Measurements from ENCODE around the gene SALL1.

SALL1 gene

DNA sequence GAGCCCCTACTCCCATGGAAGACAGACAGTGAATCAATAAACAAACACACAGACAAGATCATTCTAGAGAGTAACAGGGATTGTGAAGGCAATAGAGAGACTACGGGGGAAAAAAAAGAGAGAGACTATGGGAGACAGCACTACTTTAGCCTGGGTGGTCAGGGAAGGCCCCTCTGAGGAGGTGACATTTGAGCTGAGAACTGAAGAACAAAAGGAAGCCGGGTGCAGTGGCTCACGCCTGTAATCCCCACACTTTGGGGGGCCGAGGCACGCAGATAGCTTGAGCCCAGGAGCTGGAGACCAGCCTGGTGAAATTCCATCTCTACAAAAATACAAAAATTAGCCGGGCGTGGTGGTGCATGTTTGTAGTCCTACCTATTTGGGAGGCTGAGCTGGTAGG lies 29.2 kb downstream of the SALL1 start:
- Histone ChIP-seq H3K36me3 (ENCODE audit: insufficient read depth, insufficient read length, low read length) (no peaks in the 10 kb centered on the region), H3K4me1 (ENCODE audit: insufficient read depth, insufficient read length) (peaks cover 3% of the 10 kb centered on the region), H3K4me3 (ENCODE audit: insufficient read length, low read depth) (no peak overlapping the region), H3K27me3 (ENCODE audit: insufficient read depth, insufficient read length) (no peaks in the 10 kb centered on the region), H3K9ac (ENCODE audit: insufficient read length, low read depth) (no peak overlapping the region), H3K9me3 (ENCODE audit: insufficient read depth, low read length) (no peaks in the 10 kb centered on the region; the same call in 1 of the 2 replicates)
- no peak for DNase-seq (ENCODE audit: low read depth, low spot score)
- no peak for TF ChIP-seq SUZ12 (IDR thresholded peaks at IDR 0.05; ENCODE audit: extremely low read depth, insufficient read depth, insufficient read length)
- no peak for TF ChIP-seq YY1 (IDR thresholded peaks at IDR 0.05; ENCODE audit: insufficient read depth, insufficient read length)
- TF ChIP-seq ZNF274 (IDR thresholded peaks at IDR 0.05; ENCODE audit: low read depth, low read length), result no peak

DNA sequence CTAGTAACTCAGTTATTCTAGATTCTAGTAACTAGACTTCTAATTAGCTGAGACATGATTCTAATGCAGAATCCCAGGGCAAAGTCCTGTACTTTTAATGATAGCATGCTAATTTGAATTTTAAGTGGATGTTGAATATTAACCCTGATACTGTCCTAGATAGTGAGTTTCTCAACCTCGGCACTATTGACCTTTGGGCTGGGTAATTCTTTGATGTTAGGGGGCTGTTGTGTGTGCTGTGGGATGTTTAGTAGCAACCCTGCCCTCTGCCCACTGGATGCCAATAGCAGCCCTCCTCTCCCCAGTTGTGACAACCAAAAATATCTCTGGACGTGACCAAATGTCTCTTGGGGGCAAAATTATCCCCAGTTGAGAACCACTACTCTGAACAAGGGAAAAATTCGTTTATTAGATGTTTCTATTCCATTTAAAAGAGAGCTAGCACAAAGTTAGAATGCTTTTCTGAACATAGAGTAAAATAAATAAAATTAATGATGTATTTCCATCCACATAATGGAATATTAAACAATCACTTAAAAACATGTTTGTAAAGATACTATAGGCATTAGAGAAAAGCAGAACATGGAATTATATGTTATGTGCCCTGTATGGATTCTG lies 30.2 kb downstream of the SALL1 start:
- Histone ChIP-seq H3K9ac (ENCODE audit: insufficient read length, low read depth) (no peak overlapping the region), H3K4me1 (ENCODE audit: insufficient read depth, insufficient read length) (peaks cover 3% of the 10 kb centered on the region), H3K36me3 (ENCODE audit: insufficient read depth, insufficient read length, low read length) (no peaks in the 10 kb centered on the region), H3K4me3 (ENCODE audit: insufficient read length, low read depth) (no peak overlapping the region), H3K27me3 (ENCODE audit: insufficient read depth, insufficient read length) (no peaks in the 10 kb centered on the region), H3K9me3 (ENCODE audit: insufficient read depth, low read length) (no peaks in the 10 kb centered on the region; the same call in 1 of the 2 replicates)
- TF ChIP-seq YY1 (IDR thresholded peaks at IDR 0.05; ENCODE audit: insufficient read depth, insufficient read length) (no peak), SUZ12 (IDR thresholded peaks at IDR 0.05; ENCODE audit: extremely low read depth, insufficient read depth, insufficient read length) (no peak), ZNF274 (IDR thresholded peaks at IDR 0.05; ENCODE audit: low read depth, low read length) (no peak)
- no peak for DNase-seq (ENCODE audit: low read depth, low spot score)

DNA sequence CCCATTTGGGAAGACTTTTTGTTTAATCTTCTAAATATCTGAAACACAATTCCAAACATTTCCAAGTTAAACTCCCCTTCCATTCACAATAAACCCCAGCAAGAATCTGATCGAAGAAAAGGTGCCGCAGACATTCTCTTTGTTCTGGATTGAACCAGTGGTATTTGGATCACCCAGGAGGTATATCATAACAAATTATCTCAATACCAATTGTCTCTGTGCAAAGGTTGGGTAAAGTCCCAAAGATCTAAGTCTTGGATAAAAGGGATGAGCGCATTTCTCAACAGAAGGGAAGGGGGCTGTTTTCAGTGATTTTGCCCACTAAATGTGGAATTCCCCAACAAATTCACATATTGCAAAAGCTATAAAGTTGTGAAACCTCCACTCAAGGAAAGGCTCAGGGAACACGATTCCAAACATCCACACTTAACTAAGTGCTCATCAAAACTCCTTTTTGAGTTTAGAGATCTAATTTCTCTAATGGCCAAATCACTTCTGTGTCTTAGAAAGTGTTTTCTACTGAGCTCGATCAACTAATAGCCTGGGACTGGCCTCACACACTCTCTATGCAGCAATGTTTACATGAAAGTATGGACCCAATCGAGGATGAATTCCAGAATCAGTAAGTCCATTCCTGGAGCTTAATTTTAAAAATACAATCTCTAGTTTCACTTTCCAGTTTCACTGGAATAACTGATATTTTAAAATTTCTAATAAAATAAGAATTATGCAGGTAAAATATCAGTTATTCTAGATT lies 30.9 kb downstream of the SALL1 start:
- Histone ChIP-seq H3K36me3 (ENCODE audit: insufficient read depth, insufficient read length, low read length) (no peaks in the 10 kb centered on the region), H3K27me3 (ENCODE audit: insufficient read depth, insufficient read length) (no peaks in the 10 kb centered on the region), H3K4me3 (ENCODE audit: insufficient read length, low read depth) (no peak overlapping the region), H3K9me3 (ENCODE audit: insufficient read depth, low read length) (no peaks in the 10 kb centered on the region; the same call in 1 of the 2 replicates), H3K9ac (ENCODE audit: insufficient read length, low read depth) (no peak overlapping the region), H3K4me1 (ENCODE audit: insufficient read depth, insufficient read length) (peaks cover 3% of the 10 kb centered on the region)
- TF ChIP-seq SUZ12 (IDR thresholded peaks at IDR 0.05; ENCODE audit: extremely low read depth, insufficient read depth, insufficient read length), result no peak
- no peak for TF ChIP-seq ZNF274 (IDR thresholded peaks at IDR 0.05; ENCODE audit: low read depth, low read length)
- TF ChIP-seq YY1 (IDR thresholded peaks at IDR 0.05; ENCODE audit: insufficient read depth, insufficient read length), result no peak
- no peak for DNase-seq (ENCODE audit: low read depth, low spot score)

DNA sequence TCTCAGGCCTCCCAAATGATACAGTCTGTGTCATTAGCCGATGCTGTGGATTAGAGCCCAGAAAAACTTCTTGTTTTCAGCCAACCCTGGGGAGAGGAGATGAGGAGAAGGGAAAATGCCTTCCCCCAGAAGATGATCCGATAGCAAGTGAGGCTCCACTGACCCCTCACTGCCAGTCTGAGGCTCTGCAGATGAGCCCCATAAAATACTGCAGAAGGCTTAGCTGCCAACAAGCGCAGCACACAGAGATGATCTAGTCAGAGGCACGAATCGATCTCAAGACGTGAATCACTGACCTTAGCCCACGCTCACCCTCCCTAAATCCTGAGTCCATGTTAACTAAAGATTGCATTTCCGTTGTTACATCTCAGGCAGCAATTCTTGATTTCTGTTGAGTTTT lies 31.5 kb downstream of the SALL1 start:
- Histone ChIP-seq H3K36me3 (ENCODE audit: insufficient read depth, insufficient read length, low read length) (no peaks in the 10 kb centered on the region), H3K4me3 (ENCODE audit: insufficient read length, low read depth) (no peak overlapping the region), H3K9me3 (ENCODE audit: insufficient read depth, low read length) (no peaks in the 10 kb centered on the region; the same call in 1 of the 2 replicates), H3K9ac (ENCODE audit: insufficient read length, low read depth) (no peak overlapping the region), H3K27me3 (ENCODE audit: insufficient read depth, insufficient read length) (no peaks in the 10 kb centered on the region), H3K4me1 (ENCODE audit: insufficient read depth, insufficient read length) (peaks cover 3% of the 10 kb centered on the region)
- TF ChIP-seq ZNF274 (IDR thresholded peaks at IDR 0.05; ENCODE audit: low read depth, low read length) (no peak), YY1 (IDR thresholded peaks at IDR 0.05; ENCODE audit: insufficient read depth, insufficient read length) (no peak), SUZ12 (IDR thresholded peaks at IDR 0.05; ENCODE audit: extremely low read depth, insufficient read depth, insufficient read length) (no peak)
- no peak for DNase-seq (ENCODE audit: low read depth, low spot score)

DNA sequence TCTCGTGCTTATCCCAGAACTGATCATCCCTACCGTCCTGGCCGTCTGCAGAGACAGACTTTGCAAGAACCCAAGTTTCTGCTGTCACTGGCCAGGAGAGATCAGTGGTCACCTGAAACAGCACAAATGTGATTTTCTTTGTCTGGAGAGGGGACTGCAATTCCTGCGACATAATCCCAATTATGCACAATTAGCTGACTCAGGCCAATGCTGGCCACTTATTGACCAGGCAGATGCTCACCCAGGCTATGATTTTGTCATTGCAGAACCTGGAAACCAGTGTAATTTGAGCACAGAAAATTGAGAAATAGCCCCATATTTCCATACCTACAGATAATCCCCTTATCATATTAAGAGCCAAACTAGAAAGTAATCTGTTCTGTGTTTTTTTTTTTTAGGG lies 34.7 kb downstream of the SALL1 start:
- Histone ChIP-seq H3K9ac (ENCODE audit: insufficient read length, low read depth) (no peak overlapping the region), H3K4me3 (ENCODE audit: insufficient read length, low read depth) (no peak overlapping the region), H3K27me3 (ENCODE audit: insufficient read depth, insufficient read length) (no peaks in the 10 kb centered on the region), H3K36me3 (ENCODE audit: insufficient read depth, insufficient read length, low read length) (no peaks in the 10 kb centered on the region), H3K4me1 (ENCODE audit: insufficient read depth, insufficient read length) (no peaks in the 10 kb centered on the region), H3K9me3 (ENCODE audit: insufficient read depth, low read length) (no peaks in the 10 kb centered on the region)
- no peak for DNase-seq (ENCODE audit: low read depth, low spot score)
- TF ChIP-seq YY1 (IDR thresholded peaks at IDR 0.05; ENCODE audit: insufficient read depth, insufficient read length) (no peak), SUZ12 (IDR thresholded peaks at IDR 0.05; ENCODE audit: extremely low read depth, insufficient read depth, insufficient read length) (no peak), ZNF274 (IDR thresholded peaks at IDR 0.05; ENCODE audit: low read depth, low read length) (no peak)

DNA sequence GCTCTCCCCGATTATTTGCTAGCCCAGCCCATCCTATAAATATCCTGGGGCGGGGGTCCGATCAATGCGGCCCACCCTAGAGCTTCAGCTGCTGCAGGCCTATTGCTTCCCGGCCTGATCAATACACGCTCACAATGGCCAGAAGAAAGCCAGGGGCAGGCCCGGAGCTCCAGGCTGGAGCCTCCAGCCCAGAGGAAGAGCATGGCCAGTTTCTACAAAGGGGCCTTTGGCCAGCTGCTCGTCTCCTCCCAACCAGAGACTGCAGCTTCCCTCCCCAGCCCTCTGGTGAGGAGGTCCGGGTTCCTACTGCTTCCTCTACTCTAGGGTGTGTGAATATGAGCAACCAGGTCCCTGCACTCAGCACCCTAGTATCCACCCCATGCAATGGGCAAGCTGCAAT lies 36.7 kb downstream of the SALL1 start:
- H3K9me3 ChIP-seq (ENCODE audit: insufficient read depth, low read length), result no peaks in the 10 kb centered on the region
- DNase-seq (ENCODE audit: low read depth, low spot score), result no peak
- H3K36me3 ChIP-seq (ENCODE audit: insufficient read depth, insufficient read length, low read length), result no peaks in the 10 kb centered on the region
- no peaks in the 10 kb centered on the region for H3K27me3 ChIP-seq (ENCODE audit: insufficient read depth, insufficient read length)
- no peak overlapping the region for H3K9ac ChIP-seq (ENCODE audit: insufficient read length, low read depth)
- H3K4me3 ChIP-seq (ENCODE audit: insufficient read length, low read depth), result no peak overlapping the region
- H3K4me1 ChIP-seq (ENCODE audit: insufficient read depth, insufficient read length), result no peaks in the 10 kb centered on the region
- TF ChIP-seq YY1 (IDR thresholded peaks at IDR 0.05; ENCODE audit: insufficient read depth, insufficient read length), result no peak
- no peak for TF ChIP-seq ZNF274 (IDR thresholded peaks at IDR 0.05; ENCODE audit: low read depth, low read length)
- no peak for TF ChIP-seq SUZ12 (IDR thresholded peaks at IDR 0.05; ENCODE audit: extremely low read depth, insufficient read depth, insufficient read length)

Measured in NT2/D1 (cell line).